K562 (cell line): ENCODE data around the gene PLEKHA6. TPM values are rescaled to one million over a fixed set of nuclear protein-coding genes. Genes with fewer than 3 reads are reported as not detected.

Experiments
- FOSL1 ChIP-seq: fragments of 200-800 bp; sonication (Bioruptor generic); conservative IDR thresholded peaks from 2 replicates; pipeline ENCODE4 v1.6.1; 2016; ENCODE audit warnings: missing genetic modification characterization, missing compliant biosample characterization
- FOXA3 ChIP-seq, 2 experiments: fragments of 450-650 bp in 1 of 2; sonication (generic) in 1 of 2; formaldehyde crosslinking; IDR thresholded peaks in 1 of 2; conservative IDR thresholded peaks in 1 of 2; 2 replicates each; pipeline versions ENCODE4 v1.4.0 to v1.8.0; 2020 to 2022; ENCODE audit warnings: mild to moderate bottlenecking in 2 of 2, missing genetic modification reagents in 1 of 2
- GTF2A2 ChIP-seq: IDR thresholded peaks from 2 replicates; pipeline ENCODE4 v1.6.1; 2016; ENCODE audit warnings: mild to moderate bottlenecking, missing genetic modification characterization, missing compliant biosample characterization
- MTF1 ChIP-seq: fragments of 250-450 bp; sonication (Bioruptor Pico); IDR thresholded peaks from 2 replicates; pipeline ENCODE4 v1.9.0; 2021; ENCODE audit warnings: moderate library complexity, mild to moderate bottlenecking, inconsistent platforms, borderline replicate concordance
- NR1H2 ChIP-seq: sonication (generic); formaldehyde crosslinking; IDR thresholded peaks from 2 replicates; pipeline ENCODE4 v1.4.0; 2020; ENCODE audit warnings: mild to moderate bottlenecking, missing genetic modification reagents
- RNF2 ChIP-seq: sonication (generic); IDR thresholded peaks from 2 replicates; pipeline ENCODE4 v1.6.1; 2016
- SMAD2 ChIP-seq: fragments of 150-350 bp; IDR thresholded peaks from 2 replicates; pipeline ENCODE4 v1.6.1; 2014; ENCODE audit warnings: low read depth, mild to moderate bottlenecking, low read length
- ZNF143 ChIP-seq: sonication (generic); formaldehyde crosslinking; IDR thresholded peaks from 2 replicates; pipeline ENCODE4 v1.9.0; 2022; ENCODE audit warnings: mild to moderate bottlenecking, missing genetic modification reagents
- ZNF212 ChIP-seq: fragments of 450-650 bp; formaldehyde crosslinking; IDR thresholded peaks from 2 replicates; pipeline ENCODE4 v1.4.0; 2020; ENCODE audit warnings: mild to moderate bottlenecking
- ZNF512 ChIP-seq: IDR thresholded peaks from 2 replicates; pipeline ENCODE4 v1.6.1; 2016; ENCODE audit warnings: missing genetic modification characterization, missing compliant biosample characterization
- polyA plus RNA-seq, 8 experiments: library from polyadenylated mRNA; depleted of rRNA in 4 of 8; stranded (reverse) in 5 of 8; unstranded in 3 of 8; fragments of >200 nt; fragmentation: Nextera tagmentation in 2 of 8; fragmentation: Illumina TruSeq in 1 of 8; extraction: Ambion mirVana in 2 of 8; extraction: Trizol in 1 of 8; gene quantifications; 2 replicates each; pipeline versions ENCODE4 v1.2.1 to v1.2.3, GENCODE V29; 2011 to 2014; ENCODE audit warnings: inconsistent platforms in 1 of 8, missing spikeins in 1 of 8
- total RNA-seq, 7 experiments: library from RNA; depleted of rRNA in 6 of 7; stranded (reverse); fragments of >200 nt in 6 of 7; fragmentation: Illumina TruSeq in 2 of 7; extraction: Trizol in 2 of 7; gene quantifications; 2 replicates each; pipeline versions ENCODE4 v1.2.1 to v1.2.3, GENCODE V29; 2011 to 2021; ENCODE audit warnings: low replicate concordance in 1 of 7
- TF ChIP-seq, protein P1 (sequence below): fragments of 450-650 bp; IDR thresholded peaks from 2 replicates; pipeline ENCODE4 v1.6.1; 2016; ENCODE audit warnings: borderline replicate concordance
- TF ChIP-seq, protein P2 (sequence below): sonication (generic); formaldehyde crosslinking; IDR thresholded peaks from 2 replicates; pipeline ENCODE4 v1.4.0; 2020; ENCODE audit warnings: mild to moderate bottlenecking, missing genetic modification reagents
- TF ChIP-seq, protein P3 (sequence below): sonication (generic); formaldehyde crosslinking; IDR thresholded peaks from 2 replicates; pipeline ENCODE4 v1.8.1; 2023; ENCODE audit warnings: mild to moderate bottlenecking, missing genetic modification reagents
- TF ChIP-seq, protein P4 (sequence below): sonication (generic); formaldehyde crosslinking; IDR thresholded peaks from 2 replicates; pipeline ENCODE4 v1.8.0; 2022; ENCODE audit warnings: mild to moderate bottlenecking, missing genetic modification reagents
- TF ChIP-seq, protein P5 (sequence below): fragments of 250-450 bp; sonication (Bioruptor Pico); IDR thresholded peaks from 2 replicates; pipeline ENCODE4 v1.8.0; 2021; ENCODE audit warnings: moderate library complexity, mild to moderate bottlenecking, inconsistent platforms

Gene PLEKHA6
- total and polyA plus RNA-seq, 9 of the 15 experiments (the other 6 are each of a cell fraction or from before 2014, with no cell fraction given), result under 0.01 to 0.33 (median 0.01) TPM; not detected in 4

DNA sequence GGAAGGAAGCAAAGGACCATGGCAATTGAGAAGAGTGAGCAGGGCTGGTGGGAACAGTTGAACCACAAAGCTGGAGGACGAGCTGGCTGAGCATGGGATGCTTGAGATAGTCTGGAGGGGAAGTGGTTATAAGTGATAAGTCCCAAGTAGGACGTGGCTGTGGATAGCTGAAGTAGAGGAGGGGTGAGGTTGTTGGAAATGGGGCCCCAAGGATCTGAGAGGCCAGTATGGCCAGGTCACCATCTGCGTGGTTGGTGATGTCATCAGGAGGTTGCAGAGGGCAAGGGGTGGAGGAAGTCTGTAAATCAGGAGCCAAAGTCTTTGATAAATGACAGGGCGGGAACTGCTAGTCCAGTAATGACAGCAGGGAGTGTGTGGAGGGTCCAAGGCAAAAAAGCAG is 182.6 kb downstream of the PLEKHA6 start (continued):
- TF ChIP-seq, protein P1, sequence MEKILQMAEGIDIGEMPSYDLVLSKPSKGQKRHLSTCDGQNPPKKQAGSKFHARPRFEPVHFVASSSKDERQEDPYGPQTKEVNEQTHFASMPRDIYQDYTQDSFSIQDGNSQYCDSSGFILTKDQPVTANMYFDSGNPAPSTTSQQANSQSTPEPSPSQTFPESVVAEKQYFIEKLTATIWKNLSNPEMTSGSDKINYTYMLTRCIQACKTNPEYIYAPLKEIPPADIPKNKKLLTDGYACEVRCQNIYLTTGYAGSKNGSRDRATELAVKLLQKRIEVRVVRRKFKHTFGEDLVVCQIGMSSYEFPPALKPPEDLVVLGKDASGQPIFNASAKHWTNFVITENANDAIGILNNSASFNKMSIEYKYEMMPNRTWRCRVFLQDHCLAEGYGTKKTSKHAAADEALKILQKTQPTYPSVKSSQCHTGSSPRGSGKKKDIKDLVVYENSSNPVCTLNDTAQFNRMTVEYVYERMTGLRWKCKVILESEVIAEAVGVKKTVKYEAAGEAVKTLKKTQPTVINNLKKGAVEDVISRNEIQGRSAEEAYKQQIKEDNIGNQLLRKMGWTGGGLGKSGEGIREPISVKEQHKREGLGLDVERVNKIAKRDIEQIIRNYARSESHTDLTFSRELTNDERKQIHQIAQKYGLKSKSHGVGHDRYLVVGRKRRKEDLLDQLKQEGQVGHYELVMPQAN, result no peak
- TF ChIP-seq ZNF512 (tag) (no peak), FOSL1 (tag) (peak; percentile 48), FOXA3 (CRISPR knock-in tag; conservative IDR thresholded peaks at IDR 0.05 in 1 of 2, IDR thresholded peaks at IDR 0.05 in 1 of 2) (no peak), GTF2A2 (tag) (no peak), ZNF212 (CRISPR knock-in tag) (no peak), RNF2 (peak; percentile 91; the same call in 1 of the 2 replicates), MTF1 (no peak), NR1H2 (CRISPR knock-in tag) (no peak), SMAD2 (no peak), ZNF143 (CRISPR knock-in tag) (no peak)
- TF ChIP-seq, protein P2, sequence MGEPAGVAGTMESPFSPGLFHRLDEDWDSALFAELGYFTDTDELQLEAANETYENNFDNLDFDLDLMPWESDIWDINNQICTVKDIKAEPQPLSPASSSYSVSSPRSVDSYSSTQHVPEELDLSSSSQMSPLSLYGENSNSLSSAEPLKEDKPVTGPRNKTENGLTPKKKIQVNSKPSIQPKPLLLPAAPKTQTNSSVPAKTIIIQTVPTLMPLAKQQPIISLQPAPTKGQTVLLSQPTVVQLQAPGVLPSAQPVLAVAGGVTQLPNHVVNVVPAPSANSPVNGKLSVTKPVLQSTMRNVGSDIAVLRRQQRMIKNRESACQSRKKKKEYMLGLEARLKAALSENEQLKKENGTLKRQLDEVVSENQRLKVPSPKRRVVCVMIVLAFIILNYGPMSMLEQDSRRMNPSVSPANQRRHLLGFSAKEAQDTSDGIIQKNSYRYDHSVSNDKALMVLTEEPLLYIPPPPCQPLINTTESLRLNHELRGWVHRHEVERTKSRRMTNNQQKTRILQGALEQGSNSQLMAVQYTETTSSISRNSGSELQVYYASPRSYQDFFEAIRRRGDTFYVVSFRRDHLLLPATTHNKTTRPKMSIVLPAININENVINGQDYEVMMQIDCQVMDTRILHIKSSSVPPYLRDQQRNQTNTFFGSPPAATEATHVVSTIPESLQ (CRISPR knock-in tag), result no peak
- TF ChIP-seq, protein P3, sequence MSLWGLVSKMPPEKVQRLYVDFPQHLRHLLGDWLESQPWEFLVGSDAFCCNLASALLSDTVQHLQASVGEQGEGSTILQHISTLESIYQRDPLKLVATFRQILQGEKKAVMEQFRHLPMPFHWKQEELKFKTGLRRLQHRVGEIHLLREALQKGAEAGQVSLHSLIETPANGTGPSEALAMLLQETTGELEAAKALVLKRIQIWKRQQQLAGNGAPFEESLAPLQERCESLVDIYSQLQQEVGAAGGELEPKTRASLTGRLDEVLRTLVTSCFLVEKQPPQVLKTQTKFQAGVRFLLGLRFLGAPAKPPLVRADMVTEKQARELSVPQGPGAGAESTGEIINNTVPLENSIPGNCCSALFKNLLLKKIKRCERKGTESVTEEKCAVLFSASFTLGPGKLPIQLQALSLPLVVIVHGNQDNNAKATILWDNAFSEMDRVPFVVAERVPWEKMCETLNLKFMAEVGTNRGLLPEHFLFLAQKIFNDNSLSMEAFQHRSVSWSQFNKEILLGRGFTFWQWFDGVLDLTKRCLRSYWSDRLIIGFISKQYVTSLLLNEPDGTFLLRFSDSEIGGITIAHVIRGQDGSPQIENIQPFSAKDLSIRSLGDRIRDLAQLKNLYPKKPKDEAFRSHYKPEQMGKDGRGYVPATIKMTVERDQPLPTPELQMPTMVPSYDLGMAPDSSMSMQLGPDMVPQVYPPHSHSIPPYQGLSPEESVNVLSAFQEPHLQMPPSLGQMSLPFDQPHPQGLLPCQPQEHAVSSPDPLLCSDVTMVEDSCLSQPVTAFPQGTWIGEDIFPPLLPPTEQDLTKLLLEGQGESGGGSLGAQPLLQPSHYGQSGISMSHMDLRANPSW, result no peak
- TF ChIP-seq, protein P4, sequence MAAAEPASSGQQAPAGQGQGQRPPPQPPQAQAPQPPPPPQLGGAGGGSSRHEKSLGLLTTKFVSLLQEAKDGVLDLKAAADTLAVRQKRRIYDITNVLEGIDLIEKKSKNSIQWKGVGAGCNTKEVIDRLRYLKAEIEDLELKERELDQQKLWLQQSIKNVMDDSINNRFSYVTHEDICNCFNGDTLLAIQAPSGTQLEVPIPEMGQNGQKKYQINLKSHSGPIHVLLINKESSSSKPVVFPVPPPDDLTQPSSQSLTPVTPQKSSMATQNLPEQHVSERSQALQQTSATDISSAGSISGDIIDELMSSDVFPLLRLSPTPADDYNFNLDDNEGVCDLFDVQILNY (CRISPR knock-in tag), result no peak
- TF ChIP-seq, protein P5, sequence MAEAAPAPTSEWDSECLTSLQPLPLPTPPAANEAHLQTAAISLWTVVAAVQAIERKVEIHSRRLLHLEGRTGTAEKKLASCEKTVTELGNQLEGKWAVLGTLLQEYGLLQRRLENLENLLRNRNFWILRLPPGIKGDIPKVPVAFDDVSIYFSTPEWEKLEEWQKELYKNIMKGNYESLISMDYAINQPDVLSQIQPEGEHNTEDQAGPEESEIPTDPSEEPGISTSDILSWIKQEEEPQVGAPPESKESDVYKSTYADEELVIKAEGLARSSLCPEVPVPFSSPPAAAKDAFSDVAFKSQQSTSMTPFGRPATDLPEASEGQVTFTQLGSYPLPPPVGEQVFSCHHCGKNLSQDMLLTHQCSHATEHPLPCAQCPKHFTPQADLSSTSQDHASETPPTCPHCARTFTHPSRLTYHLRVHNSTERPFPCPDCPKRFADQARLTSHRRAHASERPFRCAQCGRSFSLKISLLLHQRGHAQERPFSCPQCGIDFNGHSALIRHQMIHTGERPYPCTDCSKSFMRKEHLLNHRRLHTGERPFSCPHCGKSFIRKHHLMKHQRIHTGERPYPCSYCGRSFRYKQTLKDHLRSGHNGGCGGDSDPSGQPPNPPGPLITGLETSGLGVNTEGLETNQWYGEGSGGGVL (CRISPR knock-in tag), result no peak
